Suprapubic skin (tissue), 4 donors: ENCODE data around the gene NFKBIB. TPM values are rescaled to one million over a fixed set of nuclear protein-coding genes. Genes with fewer than 3 reads are reported as not detected.
"Not testable (repeated sequence)": the region's sequence is repeated elsewhere in the genome, so short reads cannot be mapped to it uniquely, and the experiment has no call there.

Experiments used
- DNase-seq, 2 donors: peaks; one replicate each; pipeline ENCODE4 v3.0.0-alpha.2; 2019; ENCODE audit warnings: low spot score in 2 of 2
- H3K27ac ChIP-seq: fragments of 200-600 bp; sonication (generic); one replicate; pipeline ENCODE4 v1.5.1; 2019
- H3K27me3 ChIP-seq: fragments of 200-600 bp; sonication (generic); one replicate; pipeline ENCODE4 v1.5.1; 2019
- H3K36me3 ChIP-seq: fragments of 200-600 bp; sonication (generic); one replicate; pipeline ENCODE4 v1.5.1; 2019
- H3K4me1 ChIP-seq: fragments of 200-600 bp; sonication (generic); one replicate; pipeline ENCODE4 v1.5.1; 2019
- H3K4me3 ChIP-seq: fragments of 200-600 bp; sonication (generic); one replicate; pipeline ENCODE4 v1.5.1; 2019; ENCODE audit warnings: mild to moderate bottlenecking
- H3K9me3 ChIP-seq: fragments of 200-600 bp; sonication (generic); one replicate; pipeline ENCODE4 v1.5.1; 2019
- EP300 ChIP-seq: sonication (generic); formaldehyde crosslinking; IDR thresholded peaks from one replicate; pipeline ENCODE4 v1.6.1; 2017; ENCODE audit warnings: antibody characterized with exemption
- POLR2A ChIP-seq, 2 donors: fragments of 450-650 bp; IDR thresholded peaks; one replicate each; pipeline ENCODE4 v1.6.1; 2017; ENCODE audit warnings: antibody characterized with exemption in 2 of 2, mild to moderate bottlenecking in 2 of 2, moderate library complexity in 2 of 2
- POLR2AphosphoS5 ChIP-seq, 3 donors: sonication (generic); formaldehyde crosslinking; IDR thresholded peaks; one replicate each; pipeline ENCODE4 v1.6.1; 2017; ENCODE audit warnings: antibody characterized with exemption in 3 of 3
- WGBS: methylation state at CpG from one replicate; pipeline ENCODE4 v1.1.5; 2018; 5-methylcytosine and 5-hydroxymethylcytosine counted together
- total RNA-seq, 4 donors: library from RNA; depleted of rRNA; stranded (reverse); fragments of >200 nt; gene quantifications; one replicate each; pipeline ENCODE4 v1.1.0, GENCODE V29; 2016
- TF ChIP-seq, protein P1 (sequence below), 2 donors: fragments of 200-600 bp in 1 of 2; fragments of 450-650 bp in 1 of 2; sonication (generic) in 1 of 2; IDR thresholded peaks; one replicate each; pipeline ENCODE4 v1.5.1; 2016 to 2019; ENCODE audit warnings: antibody characterized with exemption in 2 of 2, mild to moderate bottlenecking in 1 of 2, moderate library complexity in 1 of 2

The NFKBIB gene
- total RNA-seq, 4 donors from 2014 or later, result 18.1 to 25.4 (median 21.1) TPM

DNA sequence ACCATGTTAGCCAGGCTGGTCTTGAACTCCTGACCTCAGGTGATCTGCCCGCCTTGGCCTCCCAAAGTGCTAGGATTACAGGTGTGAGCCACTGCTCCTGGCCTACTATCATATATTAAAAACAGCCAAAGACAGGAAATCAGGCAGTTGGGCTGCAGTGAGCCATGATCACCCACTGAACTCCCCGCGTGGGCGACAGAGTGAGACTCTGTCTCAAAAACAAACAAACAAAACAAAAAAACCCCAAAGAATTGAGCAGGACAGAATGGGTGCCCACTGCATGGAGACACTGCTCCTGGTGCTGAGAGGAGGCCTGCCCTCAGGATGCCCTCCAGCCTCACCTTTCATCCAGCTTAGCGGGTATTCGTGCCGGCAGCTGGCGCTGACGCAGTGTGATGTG, 16.5 kb upstream of the NFKBIB start:
- H3K36me3 ChIP-seq, result peaks cover 55% of the 10 kb centered on the region
- no peak for TF ChIP-seq EP300
- TF ChIP-seq POLR2AphosphoS5 (IDR thresholded peaks at IDR 0.05), result no peak
- TF ChIP-seq POLR2A (IDR thresholded peaks at IDR 0.05), result no peak
- TF ChIP-seq, protein P1, sequence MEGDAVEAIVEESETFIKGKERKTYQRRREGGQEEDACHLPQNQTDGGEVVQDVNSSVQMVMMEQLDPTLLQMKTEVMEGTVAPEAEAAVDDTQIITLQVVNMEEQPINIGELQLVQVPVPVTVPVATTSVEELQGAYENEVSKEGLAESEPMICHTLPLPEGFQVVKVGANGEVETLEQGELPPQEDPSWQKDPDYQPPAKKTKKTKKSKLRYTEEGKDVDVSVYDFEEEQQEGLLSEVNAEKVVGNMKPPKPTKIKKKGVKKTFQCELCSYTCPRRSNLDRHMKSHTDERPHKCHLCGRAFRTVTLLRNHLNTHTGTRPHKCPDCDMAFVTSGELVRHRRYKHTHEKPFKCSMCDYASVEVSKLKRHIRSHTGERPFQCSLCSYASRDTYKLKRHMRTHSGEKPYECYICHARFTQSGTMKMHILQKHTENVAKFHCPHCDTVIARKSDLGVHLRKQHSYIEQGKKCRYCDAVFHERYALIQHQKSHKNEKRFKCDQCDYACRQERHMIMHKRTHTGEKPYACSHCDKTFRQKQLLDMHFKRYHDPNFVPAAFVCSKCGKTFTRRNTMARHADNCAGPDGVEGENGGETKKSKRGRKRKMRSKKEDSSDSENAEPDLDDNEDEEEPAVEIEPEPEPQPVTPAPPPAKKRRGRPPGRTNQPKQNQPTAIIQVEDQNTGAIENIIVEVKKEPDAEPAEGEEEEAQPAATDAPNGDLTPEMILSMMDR (IDR thresholded peaks at IDR 0.05), result no peak
- H3K9me3 ChIP-seq, result no peaks in the 10 kb centered on the region
- H3K4me3 ChIP-seq, result no peak overlapping the region
- 93% methylated on average over 8 of the region's 9 CpGs for WGBS
- DNase-seq, result no peak
- H3K27ac ChIP-seq, result no peak overlapping the region
- no peaks in the 10 kb centered on the region for H3K27me3 ChIP-seq
- no peaks in the 10 kb centered on the region for H3K4me1 ChIP-seq

- not testable (repeated sequence) for H3K4me3 ChIP-seq, H3K9me3 ChIP-seq, H3K27me3 ChIP-seq, H3K4me1 ChIP-seq, H3K27ac ChIP-seq, DNase-seq
- 91% methylated on average over 3 of the region's 3 CpGs for WGBS
- peaks cover 60% of the 10 kb centered on the region for H3K36me3 ChIP-seq
Measured at GRCh38 chr19:38884691-38885090, 15.1 kb upstream of the NFKBIB start.

- H3K36me3 ChIP-seq, result peaks cover 43% of the 10 kb centered on the region
- H3K4me1 ChIP-seq, result no peaks in the 10 kb centered on the region
Measured at GRCh38 chr19:38888876-38889275, 10.9 kb upstream of the NFKBIB start.

DNA sequence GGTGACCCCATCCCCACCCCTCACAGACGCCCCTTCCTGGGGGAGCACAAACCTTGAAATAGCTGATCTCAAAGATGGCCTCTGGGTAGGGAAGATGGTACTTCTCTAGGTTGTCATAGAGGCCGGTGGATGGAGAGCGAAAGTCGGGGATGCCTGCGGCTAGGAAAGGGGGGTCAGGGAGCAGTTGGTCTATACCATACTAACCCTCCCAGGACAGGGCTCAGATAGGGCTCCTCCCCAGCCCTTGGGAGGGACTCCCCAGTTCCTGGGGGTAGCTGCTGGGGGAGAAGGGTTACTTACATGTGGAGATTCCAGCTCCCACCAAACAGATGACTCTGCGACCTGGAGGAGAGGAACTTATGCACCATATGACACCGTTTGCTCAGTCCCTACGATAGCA, 10.0 kb upstream of the NFKBIB start:
- TF ChIP-seq POLR2A (IDR thresholded peaks at IDR 0.05), result no peak
- TF ChIP-seq POLR2AphosphoS5 (IDR thresholded peaks at IDR 0.05), result no peak
- TF ChIP-seq, protein P1 (IDR thresholded peaks at IDR 0.05), result no peak
- no peak for TF ChIP-seq EP300
- no peak overlapping the region for H3K4me3 ChIP-seq
- H3K27me3 ChIP-seq, result no peaks in the 10 kb centered on the region
- peaks cover 48% of the 10 kb centered on the region for H3K36me3 ChIP-seq
- H3K27ac ChIP-seq, result no peak overlapping the region
- no peaks in the 10 kb centered on the region for H3K9me3 ChIP-seq
- DNase-seq, result no peak
- H3K4me1 ChIP-seq, result no peaks in the 10 kb centered on the region
- WGBS, result 100% methylated on average over 4 of the region's 8 CpGs

More at GRCh38 chr19:38888876-38889275, 10.9 kb upstream of the NFKBIB start:
- Histone ChIP-seq H3K27ac (no peak overlapping the region), H3K4me3 (no peak overlapping the region), H3K9me3 (no peaks in the 10 kb centered on the region), H3K27me3 (no peaks in the 10 kb centered on the region)
- whole genome bisulfite sequencing, result 88% methylated on average over 11 of the region's 17 CpGs
- TF ChIP-seq, protein P1 (IDR thresholded peaks at IDR 0.05), result no peak
- TF ChIP-seq POLR2A (IDR thresholded peaks at IDR 0.05), result no peak
- TF ChIP-seq EP300, result no peak
- no peak for TF ChIP-seq POLR2AphosphoS5 (IDR thresholded peaks at IDR 0.05)
- DNase-seq, result no peak

GRCh38 chr19:38890686-38891085, 9.1 kb upstream of the NFKBIB start:
- Histone ChIP-seq H3K36me3 (peaks cover 48% of the 10 kb centered on the region), H3K4me3 (no peak overlapping the region), H3K27ac (no peak overlapping the region), H3K9me3 (no peaks in the 10 kb centered on the region), H3K4me1 (peaks cover 4% of the 10 kb centered on the region), H3K27me3 (no peaks in the 10 kb centered on the region)
- no peak for DNase-seq
- TF ChIP-seq POLR2A (IDR thresholded peaks at IDR 0.05) (no peak), POLR2AphosphoS5 (IDR thresholded peaks at IDR 0.05) (no peak), EP300 (no peak)
- TF ChIP-seq, protein P1 (IDR thresholded peaks at IDR 0.05), result no peak

GRCh38 chr19:38891771-38892170, 8.0 kb upstream of the NFKBIB start:
- no peak overlapping the region for H3K4me3 ChIP-seq
- peaks cover 48% of the 10 kb centered on the region for H3K36me3 ChIP-seq
- no peak overlapping the region for H3K27ac ChIP-seq
- H3K4me1 ChIP-seq, result peaks cover 9% of the 10 kb centered on the region
- no peak for DNase-seq
- no peaks in the 10 kb centered on the region for H3K9me3 ChIP-seq
- TF ChIP-seq, protein P1 (IDR thresholded peaks at IDR 0.05), result no peak
- TF ChIP-seq POLR2AphosphoS5 (IDR thresholded peaks at IDR 0.05), result no peak
- no peak for TF ChIP-seq EP300
- no peak for TF ChIP-seq POLR2A (IDR thresholded peaks at IDR 0.05)
- H3K27me3 ChIP-seq, result no peaks in the 10 kb centered on the region
- 82% methylated on average over 6 of the region's 6 CpGs for WGBS
